D721Med (cell line): ENCODE results near the gene IGBP1.

Experiments used
- DNase-seq: peaks from one replicate; pipeline ENCODE4 v3.0.0; 2011; ENCODE audit warnings: low spot score; ENCODE audit not compliant: insufficient read length
- FAIRE-seq: peaks from 2 replicates; lab custom pipeline; 2011; peaks lifted over from hg19 to GRCh38; lab: Jason Lieb, UNC
- CTCF ChIP-seq: IDR thresholded peaks from 2 replicates; pipeline ENCODE4 v1.5.1; 2012; ENCODE audit warnings: mild to moderate bottlenecking, control low read depth; ENCODE audit not compliant: insufficient read depth; ENCODE audit errors: missing control alignments

IGBP1 gene

DNA sequence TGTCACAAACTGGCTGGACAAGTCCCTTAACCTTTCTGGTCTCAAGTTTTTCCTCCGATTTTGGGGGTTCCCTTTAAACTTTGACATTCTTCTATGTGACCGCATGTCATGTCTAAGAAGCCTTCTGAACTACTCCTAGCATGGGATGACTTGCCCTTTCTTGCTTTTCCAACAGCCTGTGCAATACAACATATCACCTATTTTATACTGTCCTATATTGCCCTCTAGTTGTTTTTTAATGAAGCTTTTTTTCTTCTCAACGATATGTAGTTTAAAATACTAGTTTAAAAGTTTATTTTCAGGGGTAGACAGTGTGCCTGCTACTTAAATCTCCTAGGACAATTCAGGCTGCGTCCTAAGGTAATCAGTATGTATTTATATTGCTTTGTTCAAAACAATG, 1.0 kb upstream of the IGBP1 start:
- FAIRE-seq, result no peak
- no peak for TF ChIP-seq CTCF
- no peak for DNase-seq

DNA sequence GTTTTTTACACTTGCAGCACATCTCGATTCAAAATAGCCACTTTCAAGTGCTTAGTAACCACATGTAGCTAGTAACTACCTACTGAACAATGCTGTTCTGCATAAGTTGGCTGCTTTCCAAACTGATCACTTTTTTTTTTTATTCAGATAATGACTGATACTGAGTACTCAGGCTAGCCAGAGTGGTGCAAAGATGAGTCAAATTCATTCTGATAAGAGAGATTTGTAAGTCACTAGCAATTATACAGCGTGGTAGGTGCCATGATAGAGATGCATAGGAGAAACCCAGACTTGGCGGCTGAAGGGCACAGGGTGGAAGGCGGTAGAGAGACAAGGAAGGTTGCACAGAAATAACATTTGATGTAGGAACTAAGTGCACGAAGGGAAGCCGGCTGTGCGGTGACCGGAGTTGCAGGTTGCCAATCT, 357 bp upstream of the IGBP1 start:
- FAIRE-seq (no peak), DNase-seq (no peak)
- TF ChIP-seq CTCF, result no peak

GRCh38 chrX:70134116-70134477, 850 bp downstream of the IGBP1 start:
- FAIRE-seq (no peak), DNase-seq (no peak)

GRCh38 chrX:70138622-70139021, 5.4 kb downstream of the IGBP1 start:
- DNase-seq (no peak), FAIRE-seq (no peak)
- TF ChIP-seq CTCF, result no peak

More at GRCh38 chrX:70134116-70134477, 850 bp downstream of the IGBP1 start:
- no peak for TF ChIP-seq CTCF

- FAIRE-seq, result no peak
Observed at GRCh38 chrX:70139736-70140135, 6.5 kb downstream of the IGBP1 start.

GRCh38 chrX:70141373-70141772, 8.1 kb downstream of the IGBP1 start:
- no peak for TF ChIP-seq CTCF
- DNase-seq (no peak), FAIRE-seq (no peak)

More at GRCh38 chrX:70139736-70140135, 6.5 kb downstream of the IGBP1 start:
- TF ChIP-seq CTCF, result no peak
- no peak for DNase-seq

DNA sequence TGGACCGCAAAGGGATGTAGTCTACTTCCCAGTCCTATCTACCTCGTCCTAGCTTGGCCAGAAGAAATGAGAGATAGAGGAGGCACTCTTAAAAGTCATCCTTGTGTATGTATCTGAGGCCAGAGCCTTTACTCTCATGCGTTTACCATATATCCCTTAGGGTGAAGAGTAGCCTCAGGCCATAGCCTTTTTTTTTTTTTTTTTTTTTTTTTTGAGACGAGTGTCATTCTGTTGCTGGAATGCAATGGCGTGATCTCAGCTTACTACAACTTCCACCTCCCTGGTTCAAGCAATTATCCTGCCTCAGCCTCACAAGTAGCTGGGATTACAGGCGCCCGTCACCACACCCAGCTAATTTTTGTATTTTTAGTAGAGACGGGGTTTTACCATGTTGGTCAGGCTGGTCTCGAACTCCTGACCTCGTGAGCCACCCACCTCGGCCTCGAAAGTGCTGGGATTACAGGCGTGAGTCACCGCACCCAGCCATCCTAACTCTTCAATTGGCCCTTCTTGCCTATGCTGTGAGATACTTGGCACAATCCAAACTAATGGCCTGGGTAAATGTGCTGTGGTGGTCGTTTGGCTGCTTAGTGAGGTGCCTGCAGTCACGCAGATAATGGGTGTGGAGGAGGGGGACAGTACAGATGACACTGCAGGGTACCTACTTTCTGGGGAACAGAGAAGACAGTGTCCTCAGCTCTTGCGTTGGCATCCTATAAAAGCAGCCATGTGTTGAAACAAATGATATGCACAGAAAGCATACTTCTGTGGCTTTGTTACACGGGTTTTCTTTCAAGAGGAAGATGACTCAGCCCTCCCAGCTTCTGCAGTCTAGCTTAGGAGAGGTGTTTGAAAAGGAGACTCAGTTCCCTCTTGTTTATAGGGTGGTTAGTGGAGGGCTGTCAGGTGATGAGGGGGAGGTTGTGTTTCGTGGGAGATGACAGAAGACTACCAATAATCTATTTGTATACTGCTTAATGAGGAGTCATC, 33.6 kb downstream of the IGBP1 start:
- FAIRE-seq, result no peak
- no peak for TF ChIP-seq CTCF
- DNase-seq, result no peak
